ENCODE results near the gene OR6J1.
"Not testable (repeated sequence)": the region's sequence is repeated elsewhere in the genome, so short reads cannot be mapped to it uniquely, and the experiment has no call there.

The OR6J1 gene

GRCh38 chr14:22601996-22602395, 42.2 kb downstream of the OR6J1 start:
- DNase-seq = no peak

GRCh38 chr14:22601456-22601855, 42.7 kb downstream of the OR6J1 start:
- DNase-seq = no peak

GRCh38 chr14:22600027-22600426, 44.1 kb downstream of the OR6J1 start:
- no peak for DNase-seq

GRCh38 chr14:22599349-22599748, 44.8 kb downstream of the OR6J1 start:
- DNase-seq = no peak

GRCh38 chr14:22598896-22599244, 45.3 kb downstream of the OR6J1 start:
- DNase-seq = peak in 1 of 2 experiments; percentile 4

DNA sequence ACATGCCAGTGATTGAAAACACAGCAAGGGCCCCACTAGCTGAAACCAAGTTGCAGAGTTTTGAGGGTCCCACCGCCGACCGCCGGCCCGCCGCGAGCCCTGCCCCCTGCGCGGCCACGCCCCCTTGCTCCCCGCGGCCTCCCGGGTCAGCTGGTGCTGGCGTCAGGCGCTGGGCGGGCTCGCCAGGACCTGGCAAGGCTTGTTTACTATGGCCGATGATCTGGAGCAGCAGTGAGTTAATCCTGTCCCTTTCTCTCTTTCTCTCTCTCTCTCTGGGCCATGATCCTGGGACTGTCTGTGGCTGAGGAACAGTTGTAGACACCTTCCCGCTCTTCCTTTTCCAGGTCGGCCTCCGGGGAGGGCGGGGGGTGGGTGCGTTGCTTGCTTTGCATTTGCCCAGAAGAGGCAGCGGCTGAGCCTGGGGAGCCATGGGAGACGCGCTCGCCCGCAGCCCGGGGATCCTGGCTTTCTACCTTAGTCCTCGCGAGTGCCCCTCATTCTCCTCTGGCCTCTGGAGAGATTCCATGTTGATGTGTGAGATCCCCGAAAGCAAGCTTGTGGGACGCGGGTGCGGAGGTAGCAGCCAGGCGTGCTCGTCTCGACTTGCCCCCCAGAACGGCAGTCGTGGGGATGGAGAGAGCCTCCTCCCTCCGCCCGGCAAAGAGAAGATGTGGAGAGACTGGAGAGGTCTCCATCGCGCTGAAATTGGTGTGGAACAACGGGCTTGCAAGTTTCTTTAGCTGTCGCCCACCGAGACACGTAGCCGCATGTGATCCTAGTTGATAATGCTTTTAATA, 45.9 kb downstream of the OR6J1 start, which contains the start of gene ABHD4:
Gene ABHD4, plus strand, starts transcription at position 202 of the 797 bp plus-strand sequence. Its CDS starts 7 bp downstream, at position 209.
- DNase-seq = peak; percentile 31 to 32

- no peak for DNase-seq
Observed at GRCh38 chr14:22597771-22598098, 46.4 kb downstream of the OR6J1 start.

- no peak for DNase-seq
Observed at GRCh38 chr14:22597265-22597664, 46.9 kb downstream of the OR6J1 start.

DNA sequence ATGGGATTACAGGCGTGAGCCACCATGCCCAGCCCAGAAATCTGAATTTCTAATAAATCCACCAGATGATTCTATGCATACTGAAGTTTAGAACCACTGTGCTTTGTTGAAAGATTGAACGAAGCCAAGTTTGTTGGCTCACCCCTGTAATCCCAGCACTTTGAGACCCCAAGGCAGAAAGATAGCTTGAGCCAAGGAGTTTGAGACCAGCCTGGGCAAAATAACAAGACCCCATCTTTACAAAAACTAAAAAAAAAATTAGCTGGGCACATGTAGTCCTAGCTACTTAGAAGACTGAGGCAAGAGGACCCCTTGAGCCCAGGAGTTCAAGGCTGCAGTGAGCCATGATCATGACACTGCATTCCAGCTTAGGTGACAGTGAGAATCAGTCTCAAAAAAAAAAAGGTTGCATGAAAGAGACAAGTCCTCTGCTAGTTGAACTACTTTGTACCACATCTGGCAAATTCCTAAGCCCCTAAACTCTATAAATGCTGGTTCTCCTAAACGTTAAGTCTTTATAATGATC, 47.7 kb downstream of the OR6J1 start:
- DNase-seq = no peak

DNA sequence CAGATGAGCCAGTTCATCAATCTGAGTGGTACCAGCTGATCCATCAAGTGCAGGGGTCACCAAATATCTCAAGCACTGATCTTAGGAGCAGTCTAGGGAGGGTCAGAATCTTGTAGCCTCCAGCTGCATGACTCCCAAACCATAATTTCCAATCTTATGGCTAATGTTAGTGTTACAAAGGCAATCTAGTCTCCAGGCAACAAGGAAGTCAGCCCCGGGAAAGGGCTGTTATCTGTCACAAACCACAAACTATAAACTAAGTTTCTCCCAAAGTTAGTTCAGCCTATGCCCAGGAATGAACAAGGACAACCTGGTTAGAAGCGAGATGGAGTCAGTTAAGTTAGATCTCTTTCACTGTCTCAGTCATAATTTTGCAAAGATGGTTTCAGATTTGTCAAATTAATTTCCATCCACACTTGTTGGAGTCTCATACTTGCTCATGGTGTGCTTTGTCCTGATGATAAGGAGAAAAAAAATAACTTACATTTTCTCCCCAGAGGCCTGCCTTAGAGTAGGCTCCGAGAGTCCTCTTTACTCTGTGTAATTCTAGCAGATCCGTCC, 49.9 kb downstream of the OR6J1 start:
- no peak for DNase-seq

DNA sequence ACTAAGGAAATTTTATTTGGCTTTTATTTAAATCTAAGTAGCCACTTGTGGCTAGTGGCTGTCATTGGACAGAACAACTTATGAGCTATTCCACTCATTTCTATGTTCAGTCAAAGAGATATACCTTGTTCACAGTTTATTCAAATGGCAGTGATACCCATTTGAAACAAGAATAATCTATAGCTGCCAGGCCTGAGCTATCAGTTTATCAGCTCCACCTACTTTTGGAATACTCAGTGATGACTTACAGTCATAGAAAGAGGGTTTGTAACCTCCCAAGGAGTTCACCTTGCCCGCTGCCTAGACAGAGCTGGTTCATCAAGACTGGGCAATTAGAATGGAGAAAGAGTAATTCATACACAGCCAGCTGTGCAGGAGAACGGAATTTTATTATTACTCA, 50.6 kb downstream of the OR6J1 start:
- DNase-seq = no peak

- no peak for DNase-seq
Observed at GRCh38 chr14:22593189-22593588, 51.0 kb downstream of the OR6J1 start.

DNA sequence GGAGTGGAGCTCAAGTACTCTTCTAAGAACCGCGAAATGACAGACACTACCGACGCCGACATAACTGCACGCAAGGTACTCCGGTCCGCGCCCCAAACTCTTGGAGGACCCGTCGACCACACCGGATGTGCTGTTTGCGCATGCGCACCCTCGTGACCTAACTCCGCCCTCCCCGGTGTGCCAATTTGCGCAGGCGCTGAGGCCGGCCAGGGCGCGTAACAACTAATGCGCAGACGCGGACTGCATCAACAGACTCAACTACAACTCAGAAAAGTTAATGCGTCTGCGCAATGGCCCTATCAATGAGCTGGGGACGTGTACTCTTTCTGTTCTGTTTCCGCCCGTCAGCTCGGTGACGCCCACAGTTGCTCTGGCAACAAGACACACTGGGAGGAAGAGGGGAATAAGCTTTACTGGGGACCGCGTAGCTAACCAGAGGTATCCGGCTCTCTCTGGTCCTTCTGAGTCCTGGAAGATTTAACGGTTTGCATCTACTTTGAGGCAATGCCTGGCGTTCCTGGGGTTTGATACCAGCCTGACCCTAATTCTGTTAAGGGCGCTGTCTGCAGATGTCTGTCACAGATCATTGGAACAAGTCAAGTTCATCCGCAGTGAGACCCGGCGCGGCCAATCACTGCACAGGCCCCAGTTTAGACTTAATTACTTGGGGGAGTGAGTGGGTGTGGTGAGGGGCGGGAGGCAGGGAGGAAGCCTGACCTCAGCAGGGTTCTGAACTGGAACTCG, 54.9 kb downstream of the OR6J1 start, which contains the start of gene DAD1:
Gene DAD1, minus strand, starts transcription at position 129 of the 744 bp plus-strand sequence. Its CDS starts 67 bp downstream, at position 62.
- peak; percentile 98 for DNase-seq

GRCh38 chr14:22588526-22589095, 55.5 kb downstream of the OR6J1 start:
- no peak for DNase-seq

- not testable (repeated sequence) for DNase-seq
Observed at GRCh38 chr14:22587677-22588422, 56.3 kb downstream of the OR6J1 start.

- DNase-seq = no peak
Observed at GRCh38 chr14:22587247-22587646, 56.9 kb downstream of the OR6J1 start.

GRCh38 chr14:22583994-22584393, 60.2 kb downstream of the OR6J1 start:
- DNase-seq = no peak
